GM21360 (cell line): ENCODE data around the gene FNDC3A.
A peak's percentile ranks its signal among the peaks of the same experiment; 100 is the strongest.
"Not testable (repeated sequence)": the region's sequence is repeated elsewhere in the genome, so short reads cannot be mapped to it uniquely, and the experiment has no call there.

Experiments
- ATAC-seq: cut with Tn5 transposase; IDR thresholded peaks from one replicate; pipeline ENCODE4 v1.9.1; 2021; ENCODE audit warnings: mild to moderate bottlenecking, moderate library complexity; ENCODE audit not compliant: unreplicated experiment

FNDC3A gene

GRCh38 chr13:48975101-48975855 is 434 bp upstream of the FNDC3A start:
- peak; percentile 9 for ATAC-seq

- ATAC-seq = no peak
These were observed 1.0 kb downstream of the FNDC3A start for GRCh38 chr13:48976576-48977285.

- ATAC-seq = no peak
These were observed 1.5 kb downstream of the FNDC3A start for GRCh38 chr13:48977286-48977625.

GRCh38 chr13:48977973-48978372 is 2.3 kb downstream of the FNDC3A start:
- ATAC-seq = no peak

GRCh38 chr13:48978942-48979601 is 3.4 kb downstream of the FNDC3A start:
- ATAC-seq = no peak

GRCh38 chr13:48979892-48980291 is 4.2 kb downstream of the FNDC3A start:
- peak; percentile 40 for ATAC-seq

- no peak for ATAC-seq
These were observed 7.6 kb downstream of the FNDC3A start for GRCh38 chr13:48983331-48983730.

GRCh38 chr13:48985756-48986155 is 10.0 kb downstream of the FNDC3A start:
- no peak for ATAC-seq

GRCh38 chr13:48990900-48991299 is 15.2 kb downstream of the FNDC3A start:
- no peak for ATAC-seq

GRCh38 chr13:48993150-48993549 is 17.4 kb downstream of the FNDC3A start:
- no peak for ATAC-seq

- ATAC-seq = no peak
These were observed 19.0 kb downstream of the FNDC3A start for GRCh38 chr13:48994706-48995105.

GRCh38 chr13:48998641-48999292 is 23.1 kb downstream of the FNDC3A start:
- ATAC-seq = no peak

- no peak for ATAC-seq
These were observed 24.5 kb downstream of the FNDC3A start for GRCh38 chr13:49000247-49000646.

GRCh38 chr13:49018986-49019635 is 43.4 kb downstream of the FNDC3A start:
- ATAC-seq = not testable (repeated sequence)

GRCh38 chr13:49020328-49020727 is 44.6 kb downstream of the FNDC3A start:
- no peak for ATAC-seq

GRCh38 chr13:49020940-49021553 is 45.3 kb downstream of the FNDC3A start:
- no peak for ATAC-seq

GRCh38 chr13:49021953-49022352 is 46.2 kb downstream of the FNDC3A start:
- ATAC-seq = no peak

- ATAC-seq = no peak
These were observed 46.9 kb downstream of the FNDC3A start for GRCh38 chr13:49022472-49023144.

- no peak for ATAC-seq
These were observed 47.7 kb downstream of the FNDC3A start for GRCh38 chr13:49023431-49023830.

GRCh38 chr13:49026851-49027250 is 51.1 kb downstream of the FNDC3A start:
- no peak for ATAC-seq
